T-cell (primary cell): Measurements from ENCODE around the gene TENM4. TPM values are rescaled to one million over a fixed set of nuclear protein-coding genes. Genes with fewer than 3 reads are reported as not detected.

Experiments used
- ATAC-seq, 4 experiments: fragments of 200-7000 bp in 3 of 4; fragments of 150-1000 bp in 1 of 4; cut with Tn5 transposase; replicated peaks in 1 of 4; 1 replicate in 3 of 4; 2 replicates in 1 of 4; pipeline ENCODE4 v1.10.0; 2021; ENCODE audit warnings: moderate library complexity in 3 of 4, mild to moderate bottlenecking in 2 of 4, moderate number of reproducible peaks in 1 of 4
- CTCF ChIA-PET, 2 donors: fragments of 300-600 bp; sonication (Branson Sonifier 250); formaldehyde crosslinking; loops; one replicate each; lab custom pipeline; 2022; ENCODE audit warnings: antibody characterized with exemption in 2 of 2; lab: Charles Lee
- POLR2A ChIA-PET, 2 donors: fragments of 300-600 bp; sonication (Branson Sonifier 250); formaldehyde crosslinking; loops; one replicate each; lab custom pipeline; 2022; ENCODE audit warnings: antibody characterized with exemption in 2 of 2; lab: Charles Lee
- DNase-seq, 35 experiments: peaks; one replicate each; pipeline versions ENCODE4 v3.0.0 to v3.0.0-alpha.2; 2013 to 2023
- H3K27ac ChIP-seq: one replicate; pipeline ENCODE4 v1.5.1; 2013; ENCODE audit warnings: low read length
- H3K27me3 ChIP-seq, 2 experiments: replicated peaks in 1 of 2; 1 replicate in 1 of 2; 2 replicates in 1 of 2; pipeline versions ENCODE4 v1.6.1 to v1.7.0; 2013; ENCODE audit warnings: low read length in 1 of 2, mixed read lengths in 1 of 2; ENCODE audit not compliant: control insufficient read depth in 2 of 2, insufficient read depth in 2 of 2; ENCODE audit errors: extremely low read depth in 1 of 2
- H3K36me3 ChIP-seq, 2 donors: 1 replicate in 1 of 2; 2 replicates in 1 of 2; pipeline versions ENCODE4 v1.6.1 to v1.7.0; 2013; ENCODE audit warnings: low read length in 1 of 2; ENCODE audit not compliant: control insufficient read depth in 2 of 2, insufficient read depth in 1 of 2; ENCODE audit errors: extremely low read depth in 1 of 2
- H3K4me1 ChIP-seq, 2 experiments: 1 replicate in 1 of 2; 2 replicates in 1 of 2; pipeline versions ENCODE4 v1.6.1 to v1.7.0; 2013; ENCODE audit warnings: low read length in 2 of 2, mixed read lengths in 1 of 2; ENCODE audit not compliant: insufficient read depth in 2 of 2, control insufficient read depth in 1 of 2; ENCODE audit errors: extremely low read depth in 1 of 2
- H3K4me3 ChIP-seq, 2 donors: 1 replicate in 1 of 2; 2 replicates in 1 of 2; pipeline versions ENCODE4 v1.5.1 to v1.7.0; 2013; ENCODE audit warnings: mild to moderate bottlenecking in 2 of 2, low read length in 1 of 2, moderate library complexity in 1 of 2; ENCODE audit not compliant: control insufficient read depth in 1 of 2; ENCODE audit errors: extremely low read depth in 1 of 2
- H3K9me3 ChIP-seq: 2 replicates; pipeline ENCODE4 v1.7.0; 2013
- H3K27ac Mint-ChIP-seq, 2 donors: one replicate each; pipeline ENCODE4 v1.8.0; 2020 to 2021; ENCODE audit warnings: mild to moderate bottlenecking in 2 of 2, mixed read lengths in 2 of 2
- H3K27me3 Mint-ChIP-seq, 2 donors: one replicate each; pipeline ENCODE4 v1.8.0; 2021 to 2022; ENCODE audit warnings: mixed read lengths in 2 of 2
- H3K36me3 Mint-ChIP-seq: one replicate; pipeline ENCODE4 v1.8.0; 2021; ENCODE audit warnings: mixed read lengths
- H3K4me1 Mint-ChIP-seq, 3 donors: one replicate each; pipeline ENCODE4 v1.8.0; 2020 to 2022; ENCODE audit warnings: mixed read lengths in 3 of 3, mild to moderate bottlenecking in 1 of 3
- H3K4me3 Mint-ChIP-seq, 3 donors: one replicate each; pipeline ENCODE4 v1.8.0; 2020 to 2022; ENCODE audit warnings: mild to moderate bottlenecking in 3 of 3, mixed read lengths in 3 of 3, moderate library complexity in 3 of 3
- H3K9me3 Mint-ChIP-seq, 3 donors: one replicate each; pipeline ENCODE4 v1.8.0; 2020 to 2022; ENCODE audit warnings: mixed read lengths in 3 of 3
- WGBS: methylation state at CpG from one replicate; pipeline ENCODE4 v1.1.5; 2013; ENCODE audit warnings: missing lambda C conversion rate; ENCODE audit not compliant: insufficient coverage; 5-methylcytosine and 5-hydroxymethylcytosine counted together
- total RNA-seq, 35 experiments: library from RNA in 6 of 35; stranded (reverse) in 6 of 35; fragments of 120-200 nt in 1 of 35; gene quantifications; one replicate each; pipeline versions ENCODE4 v1.2.1 to v1.2.4 and lab custom pipeline; 2013 to 2026

The TENM4 gene
- total RNA-seq, 5 donors from 2014 or later (not counting 1 experiment from before 2014, with no cell fraction given) = 0.03 to 0.35 (median 0.03) TPM; not detected in 2

DNA sequence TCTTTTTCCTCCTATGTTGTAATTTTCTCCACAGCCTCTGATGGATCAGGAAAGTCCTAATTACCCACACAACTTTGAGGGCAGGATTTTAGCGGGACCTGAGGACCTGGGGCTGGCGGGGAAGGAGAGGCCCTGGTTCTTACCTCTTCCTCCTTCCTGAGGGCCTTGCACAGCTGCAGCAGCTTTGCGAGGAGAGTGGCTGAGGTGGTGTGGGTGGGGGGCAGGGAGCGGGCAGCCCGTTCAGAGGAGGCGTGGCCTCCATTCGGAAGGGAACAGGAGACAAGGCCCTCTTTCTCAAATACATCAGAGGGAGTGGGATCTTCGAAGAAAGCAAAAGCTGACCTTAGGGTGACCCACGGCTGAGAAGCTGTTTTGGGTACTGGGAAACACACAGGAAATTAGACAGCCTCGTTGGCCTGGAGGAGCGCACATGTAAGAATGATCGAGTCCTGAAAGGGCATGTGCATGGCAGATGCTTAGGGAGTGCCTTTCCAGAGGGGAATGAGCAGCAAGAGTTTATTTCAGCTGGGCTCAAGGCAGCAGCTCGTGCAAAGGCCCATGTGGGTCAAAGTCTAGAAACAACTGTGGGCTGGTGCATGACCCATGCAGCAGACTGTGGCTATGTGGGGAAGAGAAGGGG is 789.6 kb downstream of the TENM4 start:
- H3K9me3 Mint-ChIP-seq = no peaks in the 10 kb centered on the region
- H3K27ac ChIP-seq = no peak overlapping the region
- H3K27me3 ChIP-seq = peaks cover 0 to 17% of the 10 kb centered on the region in 2 experiments
- H3K4me1 ChIP-seq = no peaks in the 10 kb centered on the region
- 40% methylated on average over 5 of the region's 13 CpGs for whole genome bisulfite sequencing
- no peak overlapping the region for H3K4me3 Mint-ChIP-seq
- H3K27me3 Mint-ChIP-seq = peaks cover 15 to 18% of the 10 kb centered on the region in 2 donors
- no peaks in the 10 kb centered on the region for H3K36me3 Mint-ChIP-seq
- ChIA-PET POLR2A (no interaction called here), CTCF (no interaction called here)
- no peak overlapping the region for H3K4me3 ChIP-seq
- H3K4me1 Mint-ChIP-seq = peaks cover 0 to 7% (median 0%) of the 10 kb centered on the region in 3 donors
- ATAC-seq (no peak), DNase-seq (no peak)
- no peaks in the 10 kb centered on the region for H3K36me3 ChIP-seq
- no peaks in the 10 kb centered on the region for H3K9me3 ChIP-seq
- no peak overlapping the region for H3K27ac Mint-ChIP-seq

DNA sequence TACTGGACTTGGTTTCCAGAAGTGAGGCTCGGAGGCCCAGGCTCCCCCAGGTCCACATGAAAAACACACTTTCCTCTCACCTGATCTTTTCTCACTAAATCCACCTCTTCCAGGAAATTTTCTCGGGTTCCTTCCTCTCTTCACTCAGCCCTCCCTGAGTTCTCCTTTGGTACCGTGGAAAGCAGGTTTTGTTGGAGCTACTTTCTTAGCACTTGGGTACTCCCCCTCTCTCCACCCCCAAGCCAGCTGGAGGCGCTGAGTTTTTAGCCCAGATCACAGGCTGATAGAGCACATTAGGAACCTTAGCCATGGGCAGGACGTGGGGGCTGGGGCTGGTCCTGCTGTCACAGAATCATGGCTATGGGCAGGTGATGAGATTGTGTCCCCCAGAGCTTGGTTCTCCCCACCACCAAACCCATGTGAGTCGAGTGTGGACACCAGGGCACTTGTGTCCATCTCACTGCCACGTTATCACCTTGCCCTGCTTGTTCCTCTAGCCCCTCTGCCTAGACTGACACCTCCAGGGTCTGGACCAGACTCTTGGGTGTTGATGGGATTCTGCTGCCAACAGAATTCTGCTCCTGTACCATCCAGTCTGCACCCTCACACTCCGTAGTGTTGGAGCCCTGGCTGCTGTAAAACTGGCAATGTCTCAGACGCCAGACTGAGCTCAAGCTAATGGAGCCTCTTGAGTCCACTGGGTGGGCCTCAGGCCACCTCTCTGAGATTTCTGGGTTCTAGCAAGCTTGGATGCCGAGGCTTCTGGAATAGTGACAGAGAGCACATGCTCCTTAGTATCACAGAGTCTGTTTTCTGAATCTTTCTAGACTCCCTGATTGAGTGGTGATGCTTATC is 791.2 kb downstream of the TENM4 start:
- Mint-ChIP-seq H3K4me3 (no peak overlapping the region), H3K4me1 (peaks cover 0 to 17% (median 6%) of the 10 kb centered on the region in 3 donors), H3K27me3 (peaks cover 17 to 18% of the 10 kb centered on the region in 2 donors), H3K27ac (no peak overlapping the region), H3K36me3 (no peaks in the 10 kb centered on the region), H3K9me3 (no peaks in the 10 kb centered on the region)
- Histone ChIP-seq H3K36me3 (no peaks in the 10 kb centered on the region), H3K4me1 (peaks cover 0 to 4% of the 10 kb centered on the region in 2 experiments), H3K4me3 (no peak overlapping the region), H3K27me3 (peaks cover 0 to 11% of the 10 kb centered on the region in 2 experiments), H3K9me3 (no peaks in the 10 kb centered on the region), H3K27ac (no peak overlapping the region)
- no peak for DNase-seq
- no peak for ATAC-seq
- CTCF ChIA-PET = interaction anchor here in 1 of 2 donors (0.6 kb wide), 1 partner anchor 42 kb away, joined by 4 read pairs; no protein-coding TSS in a partner anchor
- POLR2A ChIA-PET = no interaction called here
- WGBS = 73% methylated on average over 7 of the region's 10 CpGs

DNA sequence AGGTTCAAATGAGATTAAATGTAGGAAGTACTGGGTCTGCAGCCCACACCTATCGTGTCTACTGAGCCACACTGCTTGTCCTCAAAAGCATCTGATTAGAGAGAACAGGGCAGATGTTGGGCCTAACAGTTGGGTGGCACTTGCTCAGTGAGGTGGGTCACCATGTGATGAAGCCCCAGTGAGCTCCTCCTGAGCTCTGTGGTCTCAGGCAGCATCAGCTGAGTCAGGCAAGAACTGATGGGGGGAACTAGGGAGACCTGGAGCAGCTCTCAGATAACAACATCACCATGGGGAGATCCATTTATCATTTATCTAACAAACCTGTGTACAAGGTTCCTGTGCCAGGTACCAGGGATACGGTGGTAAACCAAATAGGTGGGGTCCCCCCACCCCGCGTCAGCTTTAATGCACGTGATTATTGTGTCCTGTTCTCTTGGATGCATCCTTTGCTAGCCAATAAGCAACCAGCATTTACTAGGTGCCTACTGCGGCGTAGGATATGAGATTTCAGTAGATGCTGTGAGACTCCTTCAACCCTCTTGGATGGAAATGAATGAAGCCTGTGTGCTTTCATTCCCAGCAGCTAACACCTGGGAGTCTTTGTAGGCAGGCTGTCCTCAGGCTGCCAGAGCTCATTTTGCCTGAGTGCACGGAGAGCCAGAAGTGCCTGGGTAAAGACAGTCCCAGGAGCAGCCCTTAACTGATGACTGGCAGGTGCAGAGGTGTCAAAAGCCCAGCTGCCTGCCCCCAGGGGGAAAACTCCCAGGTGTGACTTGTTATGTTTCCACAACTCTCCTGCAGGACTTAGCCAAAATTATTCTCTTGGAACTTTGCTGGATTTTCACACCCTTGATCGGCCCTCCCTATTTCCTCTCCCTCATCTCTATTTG is 792.6 kb downstream of the TENM4 start:
- Mint-ChIP-seq H3K27me3 (peaks cover 14 to 18% of the 10 kb centered on the region in 2 donors), H3K36me3 (no peaks in the 10 kb centered on the region), H3K4me1 (peaks cover 0 to 17% (median 6%) of the 10 kb centered on the region in 3 donors), H3K9me3 (no peaks in the 10 kb centered on the region), H3K4me3 (no peak overlapping the region), H3K27ac (no peak overlapping the region)
- DNase-seq (no peak), ATAC-seq (no peak)
- 79% methylated on average over 7 of the region's 9 CpGs for WGBS
- Histone ChIP-seq H3K36me3 (no peaks in the 10 kb centered on the region), H3K4me3 (no peak overlapping the region), H3K4me1 (peaks cover 0 to 4% of the 10 kb centered on the region in 2 experiments), H3K27ac (no peak overlapping the region), H3K27me3 (peaks cover 0 to 11% of the 10 kb centered on the region in 2 experiments), H3K9me3 (no peaks in the 10 kb centered on the region)
- POLR2A ChIA-PET = no interaction called here
- CTCF ChIA-PET = interaction anchor here in 1 of 2 donors (0.6 kb wide), 1 partner anchor 1041 kb away, joined by 3 read pairs; no protein-coding TSS in a partner anchor

DNA sequence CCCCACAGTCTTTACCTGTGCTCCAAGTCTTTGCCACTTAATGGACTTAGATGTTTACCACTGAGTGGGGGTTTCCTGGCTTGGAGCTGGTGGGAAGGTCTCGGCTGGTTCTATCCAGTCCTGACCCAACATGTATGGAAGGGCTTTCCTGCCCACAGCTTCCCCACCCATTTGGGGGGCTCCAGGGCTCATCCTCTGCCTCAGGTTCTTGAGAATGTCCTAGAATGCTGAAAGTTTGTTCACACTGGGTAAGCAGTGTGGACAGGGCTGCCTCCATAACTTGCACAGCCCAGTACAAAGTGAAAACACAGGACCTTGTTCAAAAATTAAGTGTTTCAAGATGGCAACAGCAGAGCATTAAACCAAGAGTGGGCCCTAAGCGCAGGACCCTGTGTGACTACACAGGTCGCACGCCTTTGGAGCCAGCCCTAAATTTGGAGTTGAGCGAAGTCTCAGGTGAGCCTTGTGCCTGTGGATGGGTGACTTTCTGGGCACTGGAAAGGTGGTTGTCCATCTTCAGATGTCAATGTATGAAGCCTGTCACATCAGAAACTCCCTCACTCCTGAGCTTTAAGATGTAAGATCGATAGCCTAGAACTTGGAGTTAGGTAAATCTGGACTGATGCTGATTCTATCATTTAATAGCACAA is 793.4 kb downstream of the TENM4 start:
- Mint-ChIP-seq H3K27ac (no peak overlapping the region), H3K9me3 (no peaks in the 10 kb centered on the region), H3K4me3 (no peak overlapping the region), H3K4me1 (peaks cover 0 to 17% (median 6%) of the 10 kb centered on the region in 3 donors), H3K27me3 (peaks cover 14 to 18% of the 10 kb centered on the region in 2 donors), H3K36me3 (no peaks in the 10 kb centered on the region)
- no peak overlapping the region for H3K4me3 ChIP-seq
- ATAC-seq = no peak
- H3K27me3 ChIP-seq = peaks cover 0 to 6% of the 10 kb centered on the region in 2 experiments
- ChIA-PET POLR2A (interaction anchor here in 1 of 2 donors (0.5 kb wide), 1 partner anchor 61 kb away, joined by 3 read pairs; no protein-coding TSS in a partner anchor), CTCF (interaction anchor here (0.7 to 2.9 kb wide), 3 partner anchors 9 to 428 kb away, joined by 3 to 15 read pairs (median 3); no protein-coding TSS in a partner anchor)
- 0% methylated on average over 1 of the region's 6 CpGs for WGBS
- no peak for DNase-seq
- H3K9me3 ChIP-seq = no peaks in the 10 kb centered on the region
- peaks cover 0 to 4% of the 10 kb centered on the region in 2 experiments for H3K4me1 ChIP-seq
- no peak overlapping the region for H3K27ac ChIP-seq
- no peaks in the 10 kb centered on the region for H3K36me3 ChIP-seq

DNA sequence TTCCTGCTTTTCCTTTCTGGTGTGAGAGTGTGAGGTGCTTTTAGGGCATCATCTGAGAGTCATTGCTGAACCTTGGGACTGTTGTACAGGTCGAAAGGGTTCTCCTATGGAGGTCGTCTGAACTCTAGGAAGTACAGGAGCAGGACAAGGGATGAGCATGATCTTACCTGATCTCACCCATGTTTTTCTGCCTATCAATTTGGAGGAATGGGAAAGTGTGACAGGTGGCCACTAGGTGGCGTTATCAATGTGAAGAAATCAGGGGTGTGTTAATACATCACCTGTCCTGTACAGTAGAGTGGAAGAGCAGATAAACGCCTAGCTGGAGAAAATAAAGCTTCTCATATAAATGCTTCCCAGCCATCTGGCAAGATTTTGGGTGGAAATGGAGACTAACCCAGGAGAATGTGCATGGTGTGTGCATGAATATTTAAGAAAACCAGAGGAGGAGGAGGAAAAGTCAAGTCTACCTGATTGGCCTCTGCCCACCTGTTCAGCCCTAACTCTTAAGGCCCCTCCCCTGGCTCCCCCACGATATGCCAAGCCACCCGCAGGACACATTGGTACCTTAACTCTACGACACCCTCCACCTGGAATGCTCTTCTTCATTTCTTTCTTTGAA is 794.2 kb downstream of the TENM4 start:
- no peak overlapping the region for H3K27ac Mint-ChIP-seq
- H3K4me3 Mint-ChIP-seq = no peak overlapping the region
- peaks cover 0 to 17% (median 6%) of the 10 kb centered on the region in 3 donors for H3K4me1 Mint-ChIP-seq
- DNase-seq (peak in 29 of 35 experiments; percentile 9 to 71 (median 32)), ATAC-seq (peak; percentile 47 to 56 (median 52))
- ChIA-PET CTCF (interaction anchor here (0.6 to 2.9 kb wide), 9 partner anchors 14 to 429 kb away, joined by 3 to 15 read pairs (median 3); no protein-coding TSS in a partner anchor), POLR2A (interaction anchor here in 1 of 2 donors (0.5 kb wide), 1 partner anchor 62 kb away, joined by 3 read pairs; no protein-coding TSS in a partner anchor)
- 41% methylated on average over 4 of the region's 7 CpGs for WGBS
- Histone ChIP-seq H3K36me3 (no peaks in the 10 kb centered on the region), H3K4me3 (no peak overlapping the region), H3K27ac (no peak overlapping the region), H3K4me1 (peaks cover 0 to 4% of the 10 kb centered on the region in 2 experiments), H3K27me3 (peaks cover 0 to 6% of the 10 kb centered on the region in 2 experiments), H3K9me3 (no peaks in the 10 kb centered on the region)
- H3K9me3 Mint-ChIP-seq = no peaks in the 10 kb centered on the region
- H3K27me3 Mint-ChIP-seq = peaks cover 14 to 15% of the 10 kb centered on the region in 2 donors
- H3K36me3 Mint-ChIP-seq = no peaks in the 10 kb centered on the region
